SK-N-MC (cell line): ENCODE data around the gene TAS2R16.

Experiments
- EZH2 ChIP-seq: fragments of 200-600 bp; sonication (generic); IDR thresholded peaks from one replicate; pipeline ENCODE4 v1.6.1; 2017; ENCODE audit warnings: antibody characterized with exemption
- FOXP2 ChIP-seq: optimal IDR thresholded peaks from 2 replicates; pipeline ENCODE3; 2011; ENCODE audit warnings: mild to moderate bottlenecking, moderate library complexity; ENCODE audit not compliant: insufficient read depth; ENCODE audit errors: extremely low read length, control extremely low read depth
- POLR2AphosphoS5 ChIP-seq: IDR thresholded peaks from 2 replicates; pipeline ENCODE4 v1.6.1; 2012; ENCODE audit warnings: mild to moderate bottlenecking, low read depth, low read length, borderline replicate concordance

DNA sequence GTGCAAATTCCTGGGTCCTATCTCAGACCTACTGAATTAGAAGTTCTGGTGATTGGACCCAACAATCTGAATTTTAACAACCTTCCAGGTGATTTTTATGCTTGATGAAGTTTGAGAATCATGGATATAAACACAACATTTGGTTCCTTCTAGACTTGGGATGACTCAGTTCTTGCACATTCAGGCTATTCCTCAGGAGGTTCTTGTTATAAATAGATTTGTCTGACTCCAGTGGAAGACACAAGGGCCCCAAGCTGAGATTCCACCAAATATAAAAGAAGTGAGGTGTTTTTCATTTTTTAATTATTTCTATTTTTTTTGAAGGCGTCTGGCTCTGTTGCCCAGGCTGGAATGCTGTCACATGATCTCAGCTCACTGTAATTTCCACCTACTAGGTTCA, 9.4 kb upstream of the TAS2R16 start:
- TF ChIP-seq POLR2AphosphoS5 (no peak), EZH2 (no peak), FOXP2 (no peak)
